ENCODE measurements around the gene GIMD1. TPM values are rescaled to one million over a fixed set of nuclear protein-coding genes. Genes with fewer than 3 reads are reported as not detected.
A peak's percentile ranks its signal among the peaks of the same experiment; 100 is the strongest.

GIMD1 gene
- total and polyA plus RNA-seq, 2 donors (not counting 3 experiments of a cell fraction or from before 2014, with no cell fraction given), result not detected

DNA sequence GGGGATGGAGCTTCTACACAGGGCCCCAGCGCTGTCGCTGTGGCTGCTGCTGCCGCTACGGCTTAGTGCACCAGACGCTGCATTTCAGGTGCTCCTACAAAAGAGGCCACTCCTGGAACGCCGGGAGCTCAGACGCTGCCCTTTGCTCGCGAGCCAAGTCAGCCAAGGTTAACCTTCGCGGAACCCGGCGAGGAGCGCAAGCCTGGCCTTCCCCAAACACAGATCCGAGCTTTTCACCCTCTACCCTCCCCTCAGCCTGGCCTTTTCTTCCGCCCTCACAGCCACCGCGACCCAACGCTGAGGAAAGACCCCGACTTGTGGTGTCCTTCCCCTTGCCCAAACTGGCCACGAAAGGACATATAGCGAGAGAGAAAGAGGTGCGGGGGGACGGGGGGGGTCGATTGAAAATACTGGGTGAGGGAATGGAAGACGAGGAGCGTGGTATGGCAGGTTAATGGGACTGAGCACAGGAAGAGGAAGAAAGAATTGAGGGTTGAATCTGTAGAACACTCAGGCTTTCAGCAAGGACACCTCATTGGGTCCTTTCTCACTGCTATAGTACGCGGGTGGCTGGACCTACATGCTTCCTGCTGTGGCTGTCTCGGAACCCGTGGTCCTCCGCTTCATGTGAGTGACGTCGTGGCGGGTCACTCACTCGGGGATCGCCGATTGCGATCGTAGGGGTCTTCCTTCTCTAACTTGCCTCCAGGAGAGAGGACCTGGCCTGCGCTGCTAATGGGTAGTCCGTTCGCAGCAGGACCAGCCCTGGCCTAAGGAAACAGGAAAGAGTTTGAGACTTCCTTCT, 52.4 kb downstream of the GIMD1 start, which contains the start of the genes AIMP1 and TBCK:
Gene AIMP1, plus strand, starts transcription at position 583 of the 805 bp plus-strand sequence. CDS start 8,460 bp downstream, outside the sequence.
Gene TBCK, minus strand, starts transcription at position 242 of the 805 bp plus-strand sequence. CDS start 7,249 bp downstream, outside the sequence.
- DNase-seq (ENCODE audit: low read depth, low spot score), result peak; percentile 92
- Histone ChIP-seq H3K9me1 (replicated peaks; ENCODE audit: control insufficient read depth, extremely low read depth, insufficient read depth, low read length) (no peaks in the 10 kb centered on the region), H3K4me2 (ENCODE audit: insufficient read depth, low read length) (peak within 1 kb of the TSS; percentile 98), H3K27me3 (ENCODE audit: control insufficient read depth in 2 of 2, insufficient read depth in 2 of 2, low read length in 2 of 2) (no peaks in the 10 kb centered on the region), H3K9ac (replicated peaks; ENCODE audit: extremely low read depth, insufficient read depth, low read length) (peak within 1 kb of the TSS; percentile 93), H4K20me1 (replicated peaks; ENCODE audit: control insufficient read depth, extremely low read depth, insufficient read depth, low read length) (no peaks in the 10 kb centered on the region), H3K79me2 (ENCODE audit: control insufficient read depth, insufficient read depth, low read length) (peaks cover 52% of the 10 kb centered on the region), H3K36me3 (ENCODE audit: control insufficient read depth in 2 of 2, extremely low read depth in 1 of 2, insufficient read depth in 2 of 2, low read length in 2 of 2) (no peaks in the 10 kb centered on the region), H3K4me3 (replicated peaks in 1 of 3; ENCODE audit: insufficient read depth in 1 of 3, low read depth in 1 of 3, low read length in 3 of 3) (peak within 1 kb of the TSS; percentile 49 to 96 (median 83)), H3K4me1 (ENCODE audit: control insufficient read depth, extremely low read depth, insufficient read depth, low read length) (peaks cover 20% of the 10 kb centered on the region), H3K27ac (ENCODE audit: insufficient read depth, low read depth, low read length) (peak within 1 kb of the TSS; percentile 92), H3K9me3 (replicated peaks; ENCODE audit: control insufficient read depth, insufficient read depth, low read length) (no peaks in the 10 kb centered on the region), H2AFZ (ENCODE audit: low read depth, low read length) (peak within 1 kb of the TSS; percentile 58)
- FAIRE-seq, result peak; percentile 88
- BruUV-seq (replicated peaks), result no TSS peak
- dilution Hi-C loops (cut with MboI; ENCODE audit: extremely low pct_ligation_motif_present, low sequenced_read_pairs), result no loop called here
- ChIA-PET CTCF (interaction anchor here (0.8 to 2.6 kb wide), 6 partner anchors 12 to 493 kb away, joined by 3 to 14 read pairs (median 3); no protein-coding TSS in a partner anchor), POLR2A (interaction anchor here (0.8 to 1.0 kb wide), 2 partner anchors 48 to 487 kb away, joined by 3 read pairs; no protein-coding TSS in a partner anchor)
- TF ChIP-seq, protein P1, sequence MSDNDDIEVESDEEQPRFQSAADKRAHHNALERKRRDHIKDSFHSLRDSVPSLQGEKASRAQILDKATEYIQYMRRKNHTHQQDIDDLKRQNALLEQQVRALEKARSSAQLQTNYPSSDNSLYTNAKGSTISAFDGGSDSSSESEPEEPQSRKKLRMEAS (IDR thresholded peaks at IDR 0.05; ENCODE audit: insufficient read depth, insufficient read length), result peak; percentile 58
- TF ChIP-seq FOS (IDR thresholded peaks at IDR 0.05; ENCODE audit: borderline replicate concordance, insufficient read depth, low read length), result no peak
- peak; percentile 63 for TF ChIP-seq MYC (IDR thresholded peaks at IDR 0.05; ENCODE audit: low read depth, low read length)
- TF ChIP-seq POLR2A (IDR thresholded peaks at IDR 0.05; ENCODE audit: low read depth, low read length), result peak; percentile 78
- peak; percentile 46 for TF ChIP-seq POLR2AphosphoS5 (IDR thresholded peaks at IDR 0.05; ENCODE audit: insufficient read depth, low read depth, low read length)
- intact Hi-C loops (cut with micrococcal nuclease), result loop anchor here (1.0 to 5.0 kb wide), 6 partner anchors 29 to 609 kb away; partner anchors contain the start of genes GSTCD and INTS12
